GM18511 (cell line): ENCODE results near the gene MAP1S.

Source experiments
- ATAC-seq: cut with Tn5 transposase; IDR thresholded peaks from one replicate; pipeline ENCODE4 v1.9.1; 2021; ENCODE audit warnings: mild to moderate bottlenecking, moderate library complexity; ENCODE audit not compliant: unreplicated experiment

MAP1S gene

GRCh38 chr19:17718947-17719711 lies at the start of gene MAP1S:
MAP1S (plus strand) TSS chr19:17719480; CDS start chr19:17719503, 23 bp downstream.
- peak; percentile 74 for ATAC-seq

GRCh38 chr19:17671906-17672305 lies 47.4 kb upstream of the MAP1S start:
- ATAC-seq = no peak

- no peak for ATAC-seq
Measured at GRCh38 chr19:17673937-17674799, 45.1 kb upstream of the MAP1S start.

- no peak for ATAC-seq
Measured at GRCh38 chr19:17676295-17676694, 43.0 kb upstream of the MAP1S start.

- ATAC-seq = no peak
Measured at GRCh38 chr19:17677002-17677401, 42.3 kb upstream of the MAP1S start.

GRCh38 chr19:17678836-17679235 lies 40.4 kb upstream of the MAP1S start:
- ATAC-seq = no peak

GRCh38 chr19:17679526-17680229 lies 39.6 kb upstream of the MAP1S start:
- ATAC-seq = no peak

- peak; percentile 60 for ATAC-seq
Measured at GRCh38 chr19:17680230-17680722, 39.0 kb upstream of the MAP1S start.

GRCh38 chr19:17681505-17682125 lies 37.7 kb upstream of the MAP1S start:
- no peak for ATAC-seq

GRCh38 chr19:17682273-17682672 lies 37.0 kb upstream of the MAP1S start:
- no peak for ATAC-seq

- no peak for ATAC-seq
Measured at GRCh38 chr19:17683078-17683477, 36.2 kb upstream of the MAP1S start.

- ATAC-seq = no peak
Measured at GRCh38 chr19:17684256-17684655, 35.0 kb upstream of the MAP1S start.

GRCh38 chr19:17685451-17686022 lies 33.7 kb upstream of the MAP1S start:
- ATAC-seq = no peak

- ATAC-seq = no peak
Measured at GRCh38 chr19:17686023-17686521, 33.2 kb upstream of the MAP1S start.

- no peak for ATAC-seq
Measured at GRCh38 chr19:17686592-17687024, 32.7 kb upstream of the MAP1S start.

- ATAC-seq = no peak
Measured at GRCh38 chr19:17687141-17687856, 32.0 kb upstream of the MAP1S start.

GRCh38 chr19:17687857-17688784 lies 31.2 kb upstream of the MAP1S start, which contains the start of gene UNC13A:
UNC13A (minus strand) TSS chr19:17688354; CDS start chr19:17688199, 155 bp downstream.
- ATAC-seq = no peak

- no peak for ATAC-seq
Measured at GRCh38 chr19:17688853-17689595, 30.3 kb upstream of the MAP1S start.
